AG08396 (cell line): ENCODE data around the gene TIMP2.
"Not testable (repeated sequence)": the region's sequence is repeated elsewhere in the genome, so short reads cannot be mapped to it uniquely, and the experiment has no call there.

Source experiments
- DNase-seq: peaks from one replicate; pipeline ENCODE4 v3.0.0; 2012; ENCODE audit warnings: low spot score, mixed read lengths

The TIMP2 gene, protein sequence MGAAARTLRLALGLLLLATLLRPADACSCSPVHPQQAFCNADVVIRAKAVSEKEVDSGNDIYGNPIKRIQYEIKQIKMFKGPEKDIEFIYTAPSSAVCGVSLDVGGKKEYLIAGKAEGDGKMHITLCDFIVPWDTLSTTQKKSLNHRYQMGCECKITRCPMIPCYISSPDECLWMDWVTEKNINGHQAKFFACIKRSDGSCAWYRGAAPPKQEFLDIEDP

DNA sequence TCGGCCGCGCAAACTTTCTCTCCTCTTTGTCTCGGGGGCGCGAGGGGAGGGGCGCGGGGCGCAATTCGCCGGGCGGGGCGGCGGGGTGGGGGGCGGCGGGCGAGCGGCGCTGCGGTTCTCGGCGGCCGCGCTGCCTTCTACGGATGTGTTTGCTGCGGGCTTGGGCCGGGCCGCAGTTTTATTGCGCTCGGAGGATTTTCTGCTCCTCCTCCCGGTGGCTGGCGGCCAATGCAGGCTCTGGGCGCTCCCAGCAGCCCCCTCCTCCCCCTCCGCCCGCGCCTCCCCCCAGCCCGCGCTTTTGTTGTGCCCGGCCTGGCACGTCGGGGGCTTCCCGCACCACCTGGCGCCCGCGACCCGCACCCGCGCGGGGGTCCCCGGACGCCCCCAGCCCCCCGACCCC lies at the start of gene TIMP2:
TSS of gene TIMP2 (minus strand) at position 154 of the 400 bp plus-strand sequence. CDS start 299 bp downstream, outside the sequence.
- peak; percentile 95 for DNase-seq

DNA sequence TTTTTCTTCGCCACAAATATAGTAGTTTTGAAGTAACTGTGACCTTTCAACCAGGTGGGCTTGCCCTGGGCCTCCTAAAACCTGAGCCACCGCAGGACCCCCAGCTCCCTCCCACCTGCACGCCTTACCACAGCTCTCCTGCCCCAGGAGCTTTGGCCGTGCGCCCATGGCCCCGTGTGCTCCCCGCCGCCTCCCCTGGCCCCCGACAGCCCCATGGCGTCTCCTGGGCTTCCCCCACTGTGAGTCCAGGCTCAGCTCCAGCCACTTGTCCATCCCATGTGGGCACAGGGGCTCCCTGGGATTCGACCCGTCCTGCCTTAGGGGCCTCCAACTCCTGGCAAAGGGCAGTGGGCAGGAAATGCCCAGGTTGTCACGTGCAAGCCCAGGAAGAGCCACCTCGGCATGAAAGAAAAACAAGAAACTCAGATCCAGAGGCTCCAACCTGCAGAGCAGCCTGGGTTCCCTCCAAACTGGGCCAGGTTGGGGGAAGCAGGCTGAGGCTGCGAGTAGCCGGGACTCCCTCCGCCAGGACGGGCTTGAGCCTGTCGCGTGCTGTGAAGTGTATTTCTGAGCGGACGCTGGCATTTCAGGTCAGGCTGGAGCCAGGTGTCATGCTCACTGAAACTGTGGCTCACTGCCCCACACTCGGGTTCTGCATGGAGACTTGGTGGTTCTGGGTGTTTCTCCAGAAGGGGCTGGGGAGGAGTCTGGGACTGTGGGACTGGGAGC lies 48.8 kb upstream of the TIMP2 start:
- no peak for DNase-seq

DNA sequence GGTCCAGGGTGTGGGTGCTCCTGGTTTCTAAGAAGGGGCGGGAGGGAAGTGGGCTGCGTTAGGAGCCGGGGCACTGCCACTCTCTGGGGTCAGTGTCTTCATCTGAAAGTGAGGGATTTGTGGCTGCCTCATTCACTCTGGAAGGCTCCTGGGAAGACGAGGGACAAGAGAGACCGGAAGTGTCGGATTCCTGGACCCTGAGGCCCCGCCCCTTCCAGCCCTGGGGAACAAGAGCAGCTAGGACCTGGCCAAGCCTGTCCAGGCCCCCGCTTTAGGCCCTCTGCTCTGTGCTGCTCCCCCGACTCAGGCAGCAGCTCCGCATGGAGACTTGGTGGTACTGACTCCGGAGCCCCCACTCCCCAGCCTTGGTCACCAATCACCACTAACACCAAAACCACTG lies 48.0 kb upstream of the TIMP2 start:
- DNase-seq = no peak

DNA sequence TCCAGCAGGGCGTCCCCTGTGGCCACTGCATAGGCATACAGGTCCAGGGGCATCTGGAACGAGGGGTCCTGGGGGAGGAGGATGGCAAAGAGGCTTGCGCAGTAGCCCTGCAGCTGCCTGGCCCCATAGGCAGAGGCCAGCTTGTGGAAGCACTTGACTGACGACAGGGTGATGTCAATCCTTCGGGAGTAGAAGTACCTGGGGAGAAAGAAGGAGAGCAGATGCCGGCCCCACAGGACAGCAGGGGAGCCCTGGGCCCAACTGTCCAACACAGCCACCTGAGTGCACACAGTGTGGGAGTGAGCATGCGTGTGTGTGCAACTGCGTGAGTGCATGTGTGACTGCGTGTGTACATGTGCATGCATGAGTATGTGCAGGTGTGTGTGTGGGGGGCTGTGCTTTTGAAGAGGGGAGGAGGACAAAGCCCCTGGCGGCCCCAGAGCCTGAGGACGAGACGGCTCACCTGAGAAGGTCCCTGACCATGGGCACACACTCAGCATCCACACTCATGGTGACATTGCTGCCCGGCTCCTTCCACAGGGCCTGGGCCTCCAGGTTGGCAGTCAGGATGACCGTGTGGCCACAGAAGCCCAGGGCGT lies 47.4 kb upstream of the TIMP2 start:
- DNase-seq = no peak

DNA sequence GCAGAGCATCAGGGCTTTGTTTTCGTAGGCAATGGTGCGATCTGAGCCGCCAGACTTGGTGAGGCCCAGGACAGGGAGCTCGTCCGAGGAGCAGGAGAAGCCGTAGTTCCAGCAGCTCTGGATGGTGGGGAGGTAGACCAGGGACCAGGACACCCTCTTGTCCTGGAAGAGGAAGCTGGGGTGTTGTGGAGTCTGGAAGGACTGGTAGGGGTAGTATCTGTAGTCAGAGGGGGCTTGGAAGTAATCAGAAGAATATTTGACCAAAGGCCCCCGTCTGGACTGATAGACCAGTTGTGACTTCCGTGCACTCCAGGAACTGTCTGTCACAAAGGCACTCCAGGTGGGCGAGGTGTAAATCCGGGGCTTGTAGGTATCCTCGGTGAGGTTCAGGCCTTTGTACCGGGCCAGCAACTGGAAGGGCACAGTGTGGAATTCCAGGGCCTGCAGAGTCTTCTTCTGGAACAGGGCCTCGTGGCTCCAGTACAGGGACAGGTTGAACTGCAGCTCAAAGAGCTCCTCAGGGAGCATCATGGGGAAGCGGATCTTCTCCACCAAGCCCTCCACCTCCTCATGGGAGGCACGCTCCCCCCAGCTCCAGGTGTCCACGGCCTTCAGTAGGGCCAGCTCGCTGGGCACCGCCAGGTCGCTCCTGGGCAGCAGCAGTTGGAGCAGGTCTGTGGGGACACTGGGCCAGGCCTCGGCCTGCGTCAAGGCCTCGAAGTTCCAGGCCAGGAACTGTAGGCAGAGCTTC lies 46.7 kb upstream of the TIMP2 start:
- no peak for DNase-seq

DNA sequence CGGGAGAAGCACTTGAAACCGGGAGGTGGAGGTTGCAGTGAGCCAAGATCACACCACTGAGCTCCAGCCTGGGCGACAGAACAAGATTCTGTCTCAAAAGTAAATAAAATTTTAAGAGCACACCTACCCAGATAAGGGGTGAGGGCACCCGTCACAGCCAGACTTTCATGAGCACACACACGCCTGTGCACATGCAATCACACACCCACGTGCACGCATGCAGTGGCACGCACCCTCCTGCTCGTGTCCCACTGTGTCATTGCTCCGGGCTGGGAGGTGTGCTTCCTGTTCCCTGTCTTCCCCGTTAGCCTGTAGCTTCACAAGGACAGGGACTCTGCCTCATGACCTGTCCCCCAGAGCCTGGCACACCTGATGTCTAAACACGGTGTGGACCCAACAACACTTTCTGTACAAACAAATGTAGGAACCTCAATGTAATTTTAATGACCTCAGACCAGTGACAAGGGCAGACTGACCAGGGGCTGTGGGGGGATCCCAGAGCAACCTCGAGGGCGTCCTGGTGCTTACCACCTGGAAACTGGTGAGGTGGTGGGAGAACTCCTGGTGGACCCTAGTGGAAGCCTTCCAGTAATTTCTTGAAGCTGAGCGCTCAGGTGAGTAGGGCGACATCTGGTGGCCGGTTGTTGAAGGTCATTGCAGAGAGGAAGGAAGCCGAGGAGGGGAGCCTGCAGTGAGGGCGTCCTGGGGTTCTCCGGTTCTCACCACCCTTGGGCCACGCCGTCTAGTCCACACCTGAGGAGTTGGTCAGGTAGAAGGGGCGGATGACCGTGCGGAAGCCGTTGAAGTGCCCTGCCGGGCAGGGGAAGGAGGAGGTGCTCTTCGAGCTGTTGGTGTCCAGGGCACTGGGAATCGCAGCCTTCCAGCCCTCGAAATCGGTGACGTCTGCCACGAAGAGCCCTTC lies 45.9 kb upstream of the TIMP2 start:
- DNase-seq = peak; percentile 79

DNA sequence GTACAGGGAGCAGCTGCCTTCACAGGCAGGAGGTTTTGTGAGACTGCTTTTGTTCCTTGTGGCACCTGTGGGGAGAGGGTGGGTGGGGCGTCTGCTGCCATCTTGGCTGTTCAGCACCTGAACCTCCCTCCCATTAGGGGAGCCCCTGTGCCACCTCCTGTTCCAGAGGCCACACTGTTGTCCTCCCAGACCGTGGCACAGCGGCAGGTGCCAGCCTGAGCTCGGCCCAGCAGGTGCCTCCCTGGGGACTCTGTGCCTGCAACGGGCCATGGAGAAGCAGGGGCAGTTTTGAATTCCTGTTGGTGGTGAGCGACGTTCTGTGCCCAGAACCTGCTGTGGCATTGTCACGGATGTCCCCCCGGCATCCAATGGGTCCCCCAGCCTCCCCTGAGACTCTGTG lies 44.7 kb upstream of the TIMP2 start:
- DNase-seq = no peak

DNA sequence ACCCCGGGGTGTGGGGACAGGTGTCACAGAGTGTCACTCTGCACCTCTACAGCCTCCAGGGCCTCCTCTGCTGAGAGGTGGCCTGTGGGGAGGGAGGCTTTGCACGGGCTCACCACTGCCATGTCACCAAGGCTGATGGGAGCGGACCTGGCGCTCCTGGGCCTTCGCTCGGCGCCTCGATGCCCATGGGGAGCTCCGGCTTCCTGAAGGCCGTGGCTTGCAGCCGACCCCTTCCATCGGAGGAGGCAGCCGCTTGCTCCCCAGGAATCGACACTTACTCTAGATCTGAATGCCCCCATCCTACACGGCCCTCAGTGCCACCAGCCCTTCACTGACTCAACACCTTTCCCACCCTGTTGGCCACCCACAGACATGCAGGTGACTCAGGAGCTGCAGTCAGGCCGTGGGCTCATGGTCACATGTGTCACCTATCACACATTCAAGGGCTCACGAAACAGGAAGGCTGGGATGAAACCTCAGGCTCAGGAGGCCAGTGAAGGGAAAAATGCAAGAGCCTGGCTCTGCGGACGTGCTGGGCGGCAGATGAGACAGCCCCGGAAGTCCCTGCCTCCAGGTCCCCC lies 42.7 kb upstream of the TIMP2 start:
- DNase-seq = no peak

DNA sequence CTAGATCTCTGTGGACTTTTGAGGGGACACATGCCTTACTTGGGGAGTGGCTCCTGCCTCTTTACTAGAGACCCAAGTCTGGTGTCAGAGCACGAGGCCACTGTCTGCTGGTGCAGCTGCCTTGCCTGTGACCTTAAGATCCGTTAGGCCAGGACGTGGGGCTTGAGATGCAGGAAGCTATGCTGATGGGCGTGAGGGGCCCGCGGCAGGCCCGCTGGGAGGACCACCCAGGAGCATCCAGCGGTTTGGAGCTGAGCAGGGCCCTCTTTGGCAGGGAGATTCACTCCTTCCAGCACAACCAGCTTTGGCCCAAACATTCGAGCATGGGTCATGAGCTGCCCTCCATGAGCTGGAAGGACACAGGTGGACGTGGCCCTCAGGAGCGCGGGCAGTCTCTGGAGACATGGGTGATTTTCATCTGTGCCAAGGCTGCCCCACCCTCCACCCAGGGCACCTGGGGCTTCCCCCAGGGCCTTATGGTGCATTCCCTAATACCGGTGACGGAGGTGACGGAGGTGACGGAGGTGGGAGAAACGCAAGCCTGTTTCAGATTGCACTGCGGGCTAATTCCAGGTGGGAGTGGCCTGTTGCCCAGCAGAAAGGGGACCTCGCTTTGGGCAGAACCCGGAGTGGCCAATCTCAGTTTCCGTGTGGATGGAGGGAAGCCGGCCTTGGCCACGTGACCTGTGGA lies 41.9 kb upstream of the TIMP2 start:
- no peak for DNase-seq

DNA sequence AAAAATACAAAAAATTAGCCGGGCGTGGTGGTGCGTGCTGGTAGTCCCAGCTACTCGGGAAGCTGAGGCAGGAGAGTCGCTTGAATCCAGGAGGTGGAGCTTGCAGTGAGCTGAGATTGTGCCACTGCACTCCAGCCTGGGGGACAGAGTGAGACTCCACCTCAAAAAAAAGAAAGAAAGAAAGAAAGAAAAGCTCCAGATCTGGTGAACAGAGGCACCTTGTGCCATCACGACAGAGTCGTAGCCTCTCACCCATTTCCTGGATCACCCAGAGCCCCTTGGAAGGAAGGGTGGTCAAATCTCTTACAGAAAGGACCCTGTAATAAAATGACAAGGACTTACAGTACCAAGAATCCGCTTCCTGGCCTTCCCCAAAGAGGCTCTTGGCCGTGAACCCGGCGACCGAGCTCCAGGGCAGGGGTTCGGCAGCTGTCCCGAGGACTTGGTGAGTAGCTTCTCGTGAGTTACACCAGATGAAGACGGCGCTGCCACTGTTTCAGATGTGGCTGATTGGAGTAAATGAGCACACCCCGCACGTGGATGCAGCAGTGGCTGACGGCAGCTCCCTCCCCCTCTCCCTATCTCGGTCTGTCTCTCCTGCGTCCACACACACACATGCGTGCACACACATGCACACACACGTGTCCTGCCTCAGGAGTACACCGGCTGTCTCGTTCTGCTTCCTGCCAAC lies 41.1 kb upstream of the TIMP2 start:
- DNase-seq = no peak

DNA sequence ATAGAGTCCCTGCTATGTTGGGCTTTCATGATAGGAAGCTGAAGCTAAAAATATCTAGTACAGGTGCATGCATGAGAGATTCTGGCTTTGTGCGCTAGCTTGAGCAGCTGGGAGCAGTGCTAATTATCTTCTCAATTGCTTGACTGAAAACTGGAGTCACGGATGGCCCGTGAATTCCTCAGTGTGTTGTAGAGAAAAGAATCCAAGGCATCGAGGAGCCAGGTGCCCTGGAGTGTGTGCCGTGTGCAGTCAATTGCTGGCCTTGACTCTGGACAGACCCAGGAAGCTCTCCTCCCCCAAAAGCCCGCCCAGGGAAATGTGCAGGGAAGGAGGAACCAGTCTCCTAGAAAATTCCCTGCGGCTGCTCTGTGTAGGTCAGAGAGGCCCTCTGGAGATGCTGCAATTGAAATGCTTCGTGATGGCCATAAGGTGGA lies 40.3 kb upstream of the TIMP2 start:
- no peak for DNase-seq

DNA sequence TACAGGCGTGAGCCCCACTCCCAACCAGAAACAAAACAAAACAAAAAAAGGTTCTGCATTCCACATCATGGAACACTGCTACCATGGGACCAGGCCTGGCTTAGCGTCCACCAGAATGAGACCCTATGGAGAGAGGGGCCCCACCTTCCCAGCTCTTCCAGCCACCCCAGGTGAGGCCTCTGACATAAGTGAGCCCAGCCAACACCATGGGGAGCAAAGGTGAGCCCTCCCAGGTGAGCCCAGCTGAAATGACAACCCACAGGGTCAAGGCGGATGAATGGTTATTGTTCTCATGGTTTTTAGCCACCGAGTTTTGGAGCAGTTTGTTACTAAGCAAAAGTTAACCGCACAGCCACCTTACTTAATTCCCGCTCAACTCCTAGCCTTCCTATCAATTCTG lies 38.2 kb upstream of the TIMP2 start:
- DNase-seq = no peak

DNA sequence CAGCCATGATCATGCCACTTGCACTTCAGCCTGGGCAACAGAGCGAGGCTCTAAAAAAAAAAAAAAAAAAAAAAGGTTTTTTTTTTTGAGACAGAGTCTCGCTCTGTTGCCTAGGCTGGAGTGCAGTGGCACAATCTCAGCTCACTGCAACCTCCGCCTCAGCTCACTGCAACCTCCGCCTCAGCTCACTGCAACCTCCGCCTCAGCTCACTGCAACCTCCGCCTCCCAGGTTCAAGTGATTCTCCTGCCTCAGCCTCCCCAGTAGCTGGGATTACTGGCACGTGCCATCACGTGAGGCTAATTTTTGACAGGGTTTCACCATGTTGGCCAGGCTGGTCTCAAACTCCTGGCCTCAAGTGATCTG lies 37.8 kb upstream of the TIMP2 start:
- not testable (repeated sequence) for DNase-seq

DNA sequence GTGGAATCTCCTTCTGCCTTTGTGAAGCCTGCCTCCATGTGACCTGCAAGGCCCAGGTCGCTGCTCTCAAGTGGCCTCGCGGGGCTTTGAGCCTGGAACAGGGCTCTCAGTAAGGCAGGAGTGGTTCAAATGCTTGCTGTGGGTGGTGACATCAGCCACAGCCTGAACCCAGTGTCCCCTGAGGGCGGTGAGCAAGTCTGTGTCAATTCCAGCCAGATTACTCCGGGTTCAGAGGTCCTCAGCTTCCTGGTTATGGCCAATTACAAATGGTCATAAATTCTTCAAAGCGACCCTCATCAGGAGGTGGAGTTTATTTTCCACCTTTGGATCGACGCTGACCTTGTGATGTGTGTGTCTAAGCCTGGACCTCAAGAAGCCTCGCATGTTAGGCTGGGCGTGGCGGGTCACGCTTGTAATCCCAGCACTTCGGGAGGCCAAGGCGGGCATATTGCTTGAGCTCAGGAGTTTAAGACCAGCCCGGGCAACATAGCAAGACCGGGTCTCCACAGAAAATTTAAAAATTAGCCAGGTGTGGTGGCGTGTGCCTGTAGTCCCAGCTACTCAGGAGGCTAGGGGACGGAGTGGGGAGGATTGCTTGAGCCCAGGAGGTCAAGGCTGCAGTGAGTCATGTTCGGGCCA lies 37.3 kb upstream of the TIMP2 start:
- no peak for DNase-seq

DNA sequence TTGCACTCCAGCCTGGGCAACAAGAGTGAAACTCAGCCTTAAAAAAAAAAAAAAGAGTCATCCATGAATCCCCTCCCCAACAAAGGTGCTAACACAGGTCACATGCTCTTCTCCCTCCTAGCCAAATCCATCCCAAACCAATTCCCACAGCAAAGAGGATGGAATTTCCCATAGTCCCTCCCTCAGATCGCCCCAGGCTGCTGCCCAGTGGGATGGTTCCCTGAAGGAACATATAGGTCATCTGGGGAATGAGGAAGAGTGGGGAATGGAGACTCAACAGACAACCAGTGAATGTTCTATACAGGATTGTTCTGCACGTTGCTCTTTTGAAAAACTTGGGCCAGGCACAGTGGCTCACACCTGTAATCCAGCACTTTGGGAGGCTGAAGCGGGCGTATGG lies 36.4 kb upstream of the TIMP2 start:
- DNase-seq = no peak

DNA sequence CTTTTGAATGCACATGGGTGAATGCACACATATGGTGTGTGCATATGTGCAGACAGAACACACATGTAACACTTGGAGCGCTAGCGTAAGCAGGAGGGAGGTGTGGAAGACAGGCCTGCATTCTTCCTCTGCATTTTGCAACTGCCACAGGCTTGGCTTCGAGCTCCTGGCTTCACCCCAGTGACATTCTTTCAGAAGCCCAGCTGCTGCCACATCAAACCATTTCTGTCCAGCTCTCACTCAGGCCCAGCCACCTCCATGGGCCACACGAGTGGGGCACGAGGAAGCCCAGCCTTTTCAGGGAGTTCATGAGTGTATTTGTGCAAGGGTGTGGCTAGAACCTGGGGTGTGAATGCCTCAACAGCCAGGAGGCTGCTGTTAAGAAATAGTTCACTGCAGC lies 35.7 kb upstream of the TIMP2 start:
- DNase-seq = no peak

DNA sequence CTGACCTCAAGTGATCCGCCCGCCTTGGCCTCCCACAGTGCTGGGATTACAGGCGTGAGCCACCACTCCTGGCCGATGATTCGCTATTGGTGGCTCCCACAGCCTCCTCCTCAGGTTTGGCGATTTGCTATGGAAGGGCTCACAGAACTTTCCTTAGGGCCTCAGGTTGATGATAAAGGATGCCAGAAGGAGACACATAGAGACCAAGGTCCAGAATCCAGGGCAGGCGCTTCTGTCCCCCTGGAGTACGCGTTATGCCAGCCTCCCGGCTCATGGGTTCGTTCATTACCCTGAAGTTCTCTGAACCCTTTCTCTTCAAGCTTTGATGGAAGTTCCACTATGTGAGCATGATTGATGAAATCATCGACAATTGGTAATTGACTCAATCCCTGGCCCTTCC lies 34.6 kb upstream of the TIMP2 start:
- no peak for DNase-seq

DNA sequence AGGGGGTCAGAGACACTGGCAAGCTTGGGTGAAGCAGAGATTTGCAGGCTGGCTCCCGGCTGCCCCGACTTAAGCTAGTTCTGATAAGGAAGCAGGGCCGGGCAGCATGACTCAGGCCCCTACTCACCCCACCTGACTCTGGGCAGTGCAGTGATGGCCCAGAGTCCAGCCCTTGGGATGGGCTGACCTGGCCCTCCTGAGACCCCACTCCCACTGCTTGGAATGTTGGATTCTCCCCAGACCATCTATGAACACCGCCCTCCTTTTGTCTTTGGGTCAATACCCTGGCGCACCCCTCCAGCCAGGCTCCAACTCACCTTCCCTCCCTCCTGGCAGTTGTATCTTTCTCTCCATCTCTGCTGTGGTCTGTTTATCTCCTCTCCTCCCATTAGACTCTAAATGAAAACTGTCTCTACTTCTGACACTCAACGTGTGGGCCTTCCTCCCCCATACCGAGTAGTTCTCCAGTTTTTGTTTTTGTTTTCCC lies 33.5 kb upstream of the TIMP2 start:
- DNase-seq = no peak

DNA sequence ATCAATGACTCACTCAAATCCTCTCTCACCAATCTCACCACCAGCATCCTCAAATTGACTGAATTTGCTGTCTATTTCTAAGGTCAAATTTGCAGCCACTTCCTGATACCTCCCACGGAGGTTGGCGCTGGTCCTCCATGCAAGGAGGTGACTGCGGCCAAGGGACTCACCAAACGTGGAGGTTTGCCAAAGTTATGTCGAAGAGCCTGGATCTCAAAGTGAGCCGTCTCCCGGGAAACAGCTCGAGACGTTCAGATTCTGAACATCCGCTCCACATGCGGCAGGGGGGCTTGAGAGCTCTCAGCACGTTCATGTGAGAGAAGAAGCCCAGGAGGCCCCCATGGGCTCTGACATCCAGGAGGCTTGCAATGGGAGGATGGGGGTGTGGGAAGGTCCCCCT lies 31.9 kb upstream of the TIMP2 start:
- peak; percentile 50 for DNase-seq
